Mucosa of descending colon (tissue), 3 donors: ENCODE results near the gene CPTP. TPM values are rescaled to one million over a fixed set of nuclear protein-coding genes. Genes with fewer than 3 reads are reported as not detected.

Experiments used
- ATAC-seq: fragments of 200-7000 bp; cut with Tn5 transposase; one replicate; pipeline ENCODE4 v1.9.1; 2020; ENCODE audit warnings: mild to moderate bottlenecking, moderate library complexity
- DNase-seq, 3 donors: peaks; one replicate each; pipeline ENCODE4 v3.0.0-alpha.2; 2020
- H3K36me3 ChIP-seq: fragments of 200-600 bp; one replicate; pipeline ENCODE4 v1.8.0; 2021; ENCODE audit warnings: low read depth, mild to moderate bottlenecking
- H3K4me1 ChIP-seq: fragments of 200-600 bp; one replicate; pipeline ENCODE4 v1.8.0; 2021; ENCODE audit warnings: low read depth, mild to moderate bottlenecking
- H3K4me3 ChIP-seq: fragments of 200-600 bp; one replicate; pipeline ENCODE4 v1.8.0; 2021; ENCODE audit warnings: mild to moderate bottlenecking
- H3K9me3 ChIP-seq: fragments of 200-600 bp; one replicate; pipeline ENCODE4 v1.8.0; 2021; ENCODE audit warnings: mild to moderate bottlenecking
- CTCF ChIP-seq: fragments of 200-600 bp; IDR thresholded peaks from one replicate; pipeline ENCODE4 v1.8.0; 2022; ENCODE audit warnings: antibody characterized with exemption, mild to moderate bottlenecking
- intact Hi-C, 2 donors: fragments of 100-400 bp; cut with DNase I in 1 of 2; cut with micrococcal nuclease in 1 of 2; formaldehyde crosslinking; loops; one replicate each; pipeline versions ENCODE4 v1.11.0 to v1.11.1; 2022; cut with DNase I, micrococcal nuclease
- microRNA-seq: library from miRNA; unstranded; fragments of <30 nt; microRNA quantifications from one replicate; pipeline ENCODE4, GENCODE V29; 2019
- total RNA-seq, 3 donors: library from RNA; stranded (reverse); fragmentation: NEBNext Ultra II Directional in 2 of 3; extraction: Animal tissue kit (Norgen Biotek cat#: 25700) in 2 of 3; gene quantifications; one replicate each; pipeline versions ENCODE4 v1.2.1 to v1.2.4, GENCODE V29; 2021 to 2023
- donor health status: DM: no; HTN: no; CAD: no; lungs with moderate emphysema.
- donor health status: DM: no; HTN: no; CAD: no.
- donor health status: DM: no; HTN: yes; CAD: no.

The CPTP gene
- total RNA-seq, 3 donors from 2014 or later: 41.2 to 77.9 (median 55.5) TPM

GRCh38 chr1:1377540-1378205, 53.1 kb downstream of the CPTP start:
- no peak for DNase-seq

More at GRCh38 chr1:1377540-1378205, 53.1 kb downstream of the CPTP start:
- no peak overlapping the region for H3K4me3 ChIP-seq
- H3K36me3 ChIP-seq: no peaks in the 10 kb centered on the region
- H3K9me3 ChIP-seq: no peaks in the 10 kb centered on the region
- TF ChIP-seq CTCF: no peak
- H3K4me1 ChIP-seq: peaks cover 18% of the 10 kb centered on the region
- no peak for ATAC-seq
- intact Hi-C loops: no loop called here

Small RNA genes within 50 kb of the gene (microRNA-seq; reads per million reads assigned to microRNA genes)
- 1.2 reads per million for gene MIR6726
- not detected for gene MIR6727
- not detected for gene MIR6808

Other genes starting within 250 kb of the CPTP start
- gene C1orf159, start 208.7 kb upstream of the CPTP start, total RNA-seq: 10 to 100 TPM; 18.4 to 25.3 (median 24.0) TPM
- 1 to 10 TPM in 2 of 3 donors, under 1 TPM in 1; 0.32 to 4.4 (median 1.8) TPM for gene TTLL10, start 150.9 kb upstream of the CPTP start, total RNA-seq
- gene TNFRSF18, start 118.2 kb upstream of the CPTP start, total RNA-seq: 1 to 10 TPM; 1.6 to 2.2 (median 2.2) TPM
- 1 to 10 TPM in 1 of 3 donors, under 1 TPM in 2; 0.69 to 1.2 (median 0.80) TPM for gene TNFRSF4, start 110.6 kb upstream of the CPTP start, total RNA-seq
- 100 to 1,000 TPM; 169 to 257 (median 226) TPM for gene SDF4, start 92.8 kb upstream of the CPTP start, total RNA-seq
- gene B3GALT6, start 92.6 kb upstream of the CPTP start, total RNA-seq: 10 to 100 TPM in 1 of 3 donors, 1 to 10 TPM in 2; 7.3 to 12.5 (median 9.0) TPM
- 10 to 100 TPM; 21.5 to 54.0 (median 36.5) TPM for gene C1QTNF12, start 78.1 kb upstream of the CPTP start, total RNA-seq
- 10 to 100 TPM; 49.8 to 65.8 (median 61.1) TPM for gene UBE2J2, start 50.9 kb upstream of the CPTP start, total RNA-seq
- gene SCNN1D, start 44.4 kb upstream of the CPTP start, total RNA-seq: 1 to 10 TPM; 3.5 to 5.4 (median 4.5) TPM
- 10 to 100 TPM; 42.1 to 76.9 (median 44.8) TPM for gene ACAP3, start 16.9 kb upstream of the CPTP start, total RNA-seq
- 10 to 100 TPM; 12.4 to 15.9 (median 15.4) TPM for gene PUSL1, start 16.2 kb upstream of the CPTP start, total RNA-seq
- 100 to 1,000 TPM in 1 of 3 donors, 10 to 100 TPM in 2; 89.9 to 127 (median 95.5) TPM for gene INTS11, start 142 bp upstream of the CPTP start, total RNA-seq
- gene TAS1R3, start 6.5 kb downstream of the CPTP start, total RNA-seq: 1 to 10 TPM in 1 of 3 donors, under 1 TPM in 2; 0.57 to 1.1 (median 0.96) TPM
- 10 to 100 TPM; 51.7 to 95.3 (median 73.1) TPM for gene DVL1, start 24.6 kb downstream of the CPTP start, total RNA-seq
- gene MXRA8, start 33.8 kb downstream of the CPTP start, total RNA-seq: 10 to 100 TPM in 2 of 3 donors, 1 to 10 TPM in 1; 6.8 to 62.1 (median 20.8) TPM
- gene AURKAIP1, start 50.4 kb downstream of the CPTP start, total RNA-seq: 100 to 1,000 TPM; 150 to 180 (median 177) TPM
- gene CCNL2, start 74.5 kb downstream of the CPTP start, total RNA-seq: 100 to 1,000 TPM; 123 to 172 (median 151) TPM
- gene MRPL20, start 82.5 kb downstream of the CPTP start, total RNA-seq: 100 to 1,000 TPM in 2 of 3 donors, 10 to 100 TPM in 1; 75.7 to 106 (median 105) TPM
- gene ANKRD65, start 96.5 kb downstream of the CPTP start, total RNA-seq: 10 to 100 TPM in 1 of 3 donors, 1 to 10 TPM in 1, under 1 TPM in 1; 0.81 to 11.3 (median 1.9) TPM
- gene VWA1, start 110.9 kb downstream of the CPTP start, total RNA-seq: 10 to 100 TPM; 38.5 to 89.4 (median 74.3) TPM
- gene ATAD3C, start 124.9 kb downstream of the CPTP start, total RNA-seq: 1 to 10 TPM in 1 of 3 donors, under 1 TPM in 2; 0.35 to 1.4 (median 0.55) TPM
- 10 to 100 TPM; 22.8 to 30.9 (median 25.4) TPM for gene ATAD3B, start 147.0 kb downstream of the CPTP start, total RNA-seq
- 10 to 100 TPM; 18.8 to 35.1 (median 20.8) TPM for gene ATAD3A, start 187.4 kb downstream of the CPTP start, total RNA-seq
- gene TMEM240, start 215.8 kb downstream of the CPTP start, total RNA-seq: 10 to 100 TPM in 1 of 3 donors, 1 to 10 TPM in 1, not detected in 1; 1.5 to 12.2 TPM